GM18858 (cell line): ENCODE results near the gene PECR.
"Not testable (repeated sequence)": the region's sequence is repeated elsewhere in the genome, so short reads cannot be mapped to it uniquely, and the experiment has no call there.

Experiments used
- ATAC-seq: cut with Tn5 transposase; IDR thresholded peaks from one replicate; pipeline ENCODE4 v1.9.1; 2021; ENCODE audit not compliant: unreplicated experiment

PECR gene

DNA sequence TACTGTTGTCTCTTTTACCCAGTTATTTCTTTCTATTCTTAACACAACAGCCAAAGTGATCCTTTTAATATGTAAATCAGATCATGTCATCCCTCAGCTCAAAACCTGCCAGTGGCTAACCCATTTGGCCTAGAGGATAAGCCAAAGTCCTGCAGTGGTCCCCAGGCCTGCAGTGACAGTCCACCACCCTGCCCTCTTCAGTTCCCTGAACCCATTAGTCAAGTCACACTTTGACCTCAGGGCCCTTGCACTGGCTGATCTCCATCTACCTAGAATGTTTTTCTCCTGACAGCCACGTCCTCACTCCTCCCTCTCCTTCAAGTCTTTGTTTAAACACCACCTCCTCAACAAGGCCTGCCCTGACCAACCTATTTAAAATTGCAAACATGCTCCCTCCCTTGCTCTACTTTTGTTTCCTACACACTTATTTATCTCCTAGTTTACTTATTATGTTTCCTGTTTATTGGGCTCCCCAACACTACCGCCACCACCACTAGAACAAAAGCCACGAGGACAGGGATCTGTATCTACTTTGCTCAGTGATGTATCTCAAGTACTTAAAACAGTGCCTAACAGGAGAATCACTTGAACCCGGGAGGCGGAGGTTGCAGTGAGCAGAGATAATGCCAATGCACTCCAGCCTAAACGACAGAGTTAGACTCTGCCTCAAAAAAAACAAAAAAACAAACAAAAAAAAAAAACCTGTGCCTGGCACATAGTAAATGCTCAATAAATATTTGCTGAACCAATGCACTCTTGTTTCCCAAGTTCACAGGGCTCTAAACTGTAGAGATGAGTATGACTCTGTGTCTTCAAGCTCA lies 77.5 kb downstream of the PECR start:
- ATAC-seq, result no peak

DNA sequence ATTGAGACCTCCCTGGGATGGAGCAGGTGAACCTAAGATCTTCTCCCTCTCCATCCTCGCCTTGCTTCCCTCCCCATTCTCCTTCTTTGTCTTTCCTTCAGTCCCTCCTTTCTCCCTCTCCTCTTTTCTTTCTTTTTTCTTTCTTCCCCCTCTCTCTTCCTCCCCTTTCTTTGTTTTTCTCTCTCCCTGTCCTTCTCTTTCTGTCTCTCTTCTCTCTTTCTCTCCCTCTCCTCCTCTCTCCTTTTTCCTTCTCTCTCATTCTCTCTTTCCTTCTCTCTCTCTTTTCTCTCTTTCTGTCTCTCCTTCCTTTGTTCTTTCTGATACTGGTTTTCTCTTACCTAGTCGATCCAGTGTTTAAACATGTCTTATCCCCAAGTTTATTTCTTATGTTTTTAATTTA lies 78.9 kb downstream of the PECR start:
- ATAC-seq, result no peak

- no peak for ATAC-seq
Measured at GRCh38 chr2:216002101-216002678, 79.4 kb downstream of the PECR start.

GRCh38 chr2:216001216-216002100 lies 80.2 kb downstream of the PECR start:
- ATAC-seq, result no peak

- ATAC-seq, result no peak
Measured at GRCh38 chr2:215998636-215999035, 83.0 kb downstream of the PECR start.

DNA sequence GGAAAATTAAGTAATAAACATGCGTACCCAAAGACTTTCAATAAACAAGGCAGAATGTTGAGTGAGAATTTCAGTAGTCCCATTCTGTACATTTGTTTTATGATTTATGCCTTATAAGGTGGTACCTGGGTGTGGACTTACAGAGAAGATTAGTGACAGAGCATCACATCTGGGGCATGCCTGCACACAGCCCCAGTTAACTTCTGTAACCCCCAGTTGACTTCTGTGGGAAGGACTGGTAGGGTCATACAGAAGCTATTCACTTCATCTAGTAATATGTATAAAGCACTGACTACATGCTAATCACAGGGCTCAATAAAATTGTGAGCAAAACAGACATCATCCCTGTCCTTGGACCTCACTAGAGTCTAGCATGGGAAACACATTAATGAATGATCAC lies 84.4 kb downstream of the PECR start:
- no peak for ATAC-seq

DNA sequence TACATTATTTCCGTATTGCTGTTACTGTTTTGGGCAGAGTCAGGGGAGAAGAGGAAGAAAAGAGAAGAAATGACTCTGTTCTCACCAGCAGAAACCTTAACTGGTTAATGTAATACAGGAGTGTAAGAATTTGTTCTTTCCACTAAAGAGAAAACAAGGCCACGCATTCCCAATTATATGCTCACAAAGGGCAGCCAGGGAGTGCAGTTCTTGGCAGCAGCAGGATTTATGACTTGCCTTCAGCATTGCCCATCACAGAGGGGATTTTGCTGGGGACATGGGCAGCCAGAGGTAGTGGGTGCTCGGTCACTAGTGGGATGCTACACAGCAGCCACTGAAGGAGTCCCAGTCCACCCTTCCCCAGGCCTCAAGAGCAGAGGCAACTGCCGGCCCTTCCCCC lies 86.7 kb downstream of the PECR start:
- no peak for ATAC-seq

DNA sequence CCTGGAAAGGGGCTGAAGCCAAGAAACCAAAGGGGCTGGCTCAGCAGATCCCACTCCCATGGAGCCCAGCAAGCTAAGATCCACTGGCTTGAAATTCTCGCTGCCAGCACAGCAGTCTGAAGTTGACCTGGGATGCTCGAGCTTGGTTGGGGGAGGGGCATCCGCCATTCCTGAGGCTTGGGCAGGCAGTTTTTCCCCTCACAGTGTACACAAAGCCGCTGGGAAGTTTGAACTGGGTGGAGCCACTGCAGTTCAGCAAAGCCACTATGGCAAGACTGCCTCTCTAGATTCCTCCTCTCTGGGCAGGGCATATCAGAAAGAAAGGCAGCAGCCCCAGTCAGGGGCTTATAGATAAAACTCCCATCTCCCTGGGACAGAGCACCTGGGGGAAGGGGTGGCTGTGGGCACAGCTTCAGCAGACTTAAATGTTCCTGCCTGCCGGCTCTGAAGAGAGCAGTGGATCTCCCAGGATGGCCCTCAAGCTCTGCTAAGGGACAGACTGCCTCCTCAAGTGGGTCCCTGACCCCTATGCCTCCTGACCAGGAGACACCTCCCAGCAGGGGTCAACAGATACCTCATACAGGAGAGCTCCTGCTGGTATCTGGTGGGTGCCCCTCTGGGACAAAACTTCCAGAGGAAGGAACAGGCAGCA lies 92.9 kb downstream of the PECR start:
- not testable (repeated sequence) for ATAC-seq
